Measurements from ENCODE around the gene OGFOD2. TPM values are rescaled to one million over a fixed set of nuclear protein-coding genes. Genes with fewer than 3 reads are reported as not detected.

Gene OGFOD2
- total and polyA plus RNA-seq, 9 of the 15 experiments (the other 6 are each of a cell fraction or from before 2014, with no cell fraction given) = 1.4 to 111 (median 18.5) TPM

GRCh38 chr12:122983789-122984515, 8.9 kb downstream of the OGFOD2 start (continued):
- TF ChIP-seq ZBTB40 (IDR thresholded peaks at IDR 0.05) (no peak), ZBTB40 (CRISPR knock-in tag; IDR thresholded peaks at IDR 0.05) (no peak), ZNF717 (CRISPR knock-in tag; IDR thresholded peaks at IDR 0.05) (no peak), GATAD2A (IDR thresholded peaks at IDR 0.05) (no peak), ETS2 (tag; IDR thresholded peaks at IDR 0.05; ENCODE audit: borderline replicate concordance, poor library complexity, severe bottlenecking) (no peak), RFX5 (IDR thresholded peaks at IDR 0.05; ENCODE audit: low read depth, low read length) (no peak), CEBPG (CRISPR knock-in tag; IDR thresholded peaks at IDR 0.05) (0 out of 2 replicates have a peak, but pooled peaks have one; percentile 33), CEBPG (tag; conservative IDR thresholded peaks at IDR 0.05 in 1 of 2, IDR thresholded peaks at IDR 0.05 in 1 of 2) (no peak; a peak in 1 of 4 replicates), PRPF4 (IDR thresholded peaks at IDR 0.05; ENCODE audit: insufficient read depth, low read depth, low read length, poor library complexity, severe bottlenecking) (no peak), MTF1 (CRISPR knock-in tag; IDR thresholded peaks at IDR 0.05; ENCODE audit: borderline replicate concordance) (no peak), ZNF584 (CRISPR knock-in tag; IDR thresholded peaks at IDR 0.05; ENCODE audit: low read depth) (no peak), MECOM (CRISPR knock-in tag; IDR thresholded peaks at IDR 0.05) (no peak), KDM5B (IDR thresholded peaks at IDR 0.05; ENCODE audit: insufficient replicate concordance, low read depth, low read length) (peak; percentile 29), ZNF655 (CRISPR knock-in tag; IDR thresholded peaks at IDR 0.05) (no peak), ZNF280A (IDR thresholded peaks at IDR 0.05; ENCODE audit: low read depth, partially characterized antibody) (no peak), ZNF133 (CRISPR knock-in tag; IDR thresholded peaks at IDR 0.05) (no peak)

All from K562 (cell line).